ENCODE results near the gene NCOA1.
"Not testable (repeated sequence)": the region's sequence is repeated elsewhere in the genome, so short reads cannot be mapped to it uniquely, and the experiment has no call there.

The NCOA1 gene

GRCh38 chr2:24792874-24793760 is 302.1 kb downstream of the NCOA1 start, which contains the start of the genes CENPO and PTRHD1:
TSS of gene CENPO (plus strand) at chr2:24793425. CDS start at chr2:24793920, 495 bp downstream.
TSS of gene PTRHD1 (minus strand) at chr2:24793391. CDS start at chr2:24793377, 14 bp downstream.
- peak; percentile 97 for DNase-seq (ENCODE audit: low spot score)

GRCh38 chr2:24793761-24794435 is 302.8 kb downstream of the NCOA1 start:
- DNase-seq (ENCODE audit: low spot score) = no peak

DNA sequence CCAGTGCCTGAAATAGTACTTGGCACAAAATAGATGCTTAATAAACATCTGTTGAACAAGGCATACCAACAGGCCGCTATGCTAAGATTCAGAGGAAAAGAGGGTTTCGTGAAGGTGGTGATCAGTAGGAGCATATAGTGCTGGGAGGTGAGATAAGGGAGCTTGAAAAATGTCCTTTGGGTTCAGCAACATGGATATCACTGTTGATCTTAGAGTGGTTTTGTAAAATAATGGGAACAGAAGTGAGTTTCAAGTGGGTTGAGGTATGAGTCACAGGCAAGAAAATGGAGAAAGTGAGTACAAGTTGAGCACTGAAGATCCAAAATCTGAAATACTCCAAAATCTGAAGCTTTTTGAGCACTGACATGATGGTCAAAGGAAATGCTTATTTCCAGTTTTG is 306.6 kb downstream of the NCOA1 start:
- no peak for DNase-seq (ENCODE audit: low spot score)

DNA sequence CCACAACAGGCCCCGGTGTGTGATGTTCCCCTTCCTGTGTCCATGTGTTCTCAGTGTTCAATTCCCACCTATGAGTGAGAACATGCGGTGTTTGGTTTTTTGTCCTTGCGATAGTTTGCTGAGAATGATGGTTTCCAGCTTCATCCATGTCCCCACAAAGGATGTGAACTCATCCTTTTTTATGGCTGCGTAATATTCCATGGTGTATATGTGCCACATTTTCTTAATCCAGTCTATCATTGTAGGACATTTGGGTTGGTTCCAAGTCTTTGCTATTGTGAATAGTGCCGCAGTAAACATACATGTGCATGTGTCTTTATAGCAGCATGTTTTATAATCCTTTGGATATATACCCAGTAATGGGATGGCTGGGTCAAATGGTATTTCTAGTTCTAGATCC is 309.4 kb downstream of the NCOA1 start:
- DNase-seq (ENCODE audit: low spot score) = not testable (repeated sequence)

- peak; percentile 57 for DNase-seq (ENCODE audit: low spot score)
Observed at GRCh38 chr2:24805811-24806660, 315.0 kb downstream of the NCOA1 start.

DNA sequence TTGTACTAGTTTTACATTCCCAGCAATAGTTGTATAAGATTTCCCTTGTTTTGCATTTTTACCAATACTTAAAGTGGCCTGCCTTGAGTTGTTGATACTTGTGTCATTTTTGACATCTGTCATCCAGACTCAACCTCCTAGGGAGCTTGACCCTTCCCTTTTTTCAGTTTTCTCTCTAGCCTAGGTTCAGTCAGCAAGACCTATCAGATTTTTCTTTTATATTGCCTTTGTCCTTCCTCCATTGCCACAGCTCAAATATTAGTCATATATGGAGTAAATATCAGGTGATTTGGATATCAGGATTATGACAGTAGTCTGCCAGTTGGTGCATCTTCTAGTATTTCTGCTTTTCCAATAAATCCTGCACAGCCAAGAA is 315.6 kb downstream of the NCOA1 start:
- DNase-seq (ENCODE audit: low spot score) = no peak

- no peak for DNase-seq (ENCODE audit: low spot score)
Observed at GRCh38 chr2:24809316-24810007, 318.4 kb downstream of the NCOA1 start.

- no peak for DNase-seq (ENCODE audit: low spot score)
Observed at GRCh38 chr2:24813691-24814137, 322.7 kb downstream of the NCOA1 start.

DNA sequence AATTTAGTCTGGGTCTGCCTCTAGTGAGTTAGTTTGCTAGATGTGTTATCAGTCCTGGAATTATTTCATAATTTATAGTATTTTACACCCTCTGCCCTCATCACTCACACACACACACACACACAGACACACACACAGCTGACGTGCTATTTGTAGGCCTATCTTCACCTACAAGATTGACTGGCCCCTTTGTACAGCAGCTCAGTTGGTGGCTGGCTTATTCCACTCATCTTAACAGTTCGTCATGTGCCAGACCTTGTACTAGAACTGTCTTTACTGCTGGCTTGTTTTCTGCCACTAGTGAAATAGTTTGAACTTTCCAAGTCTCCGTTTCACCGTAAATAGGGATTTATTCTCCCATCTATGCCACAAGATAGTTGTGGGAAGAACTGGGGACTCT is 323.5 kb downstream of the NCOA1 start:
- DNase-seq (ENCODE audit: low spot score) = no peak

- DNase-seq (ENCODE audit: low spot score) = no peak
Observed at GRCh38 chr2:24815171-24815570, 324.1 kb downstream of the NCOA1 start.

GRCh38 chr2:24816404-24816803 is 325.4 kb downstream of the NCOA1 start:
- no peak for DNase-seq (ENCODE audit: low spot score)

- no peak for DNase-seq (ENCODE audit: low spot score)
Observed at GRCh38 chr2:24816884-24817283, 325.8 kb downstream of the NCOA1 start.

DNA sequence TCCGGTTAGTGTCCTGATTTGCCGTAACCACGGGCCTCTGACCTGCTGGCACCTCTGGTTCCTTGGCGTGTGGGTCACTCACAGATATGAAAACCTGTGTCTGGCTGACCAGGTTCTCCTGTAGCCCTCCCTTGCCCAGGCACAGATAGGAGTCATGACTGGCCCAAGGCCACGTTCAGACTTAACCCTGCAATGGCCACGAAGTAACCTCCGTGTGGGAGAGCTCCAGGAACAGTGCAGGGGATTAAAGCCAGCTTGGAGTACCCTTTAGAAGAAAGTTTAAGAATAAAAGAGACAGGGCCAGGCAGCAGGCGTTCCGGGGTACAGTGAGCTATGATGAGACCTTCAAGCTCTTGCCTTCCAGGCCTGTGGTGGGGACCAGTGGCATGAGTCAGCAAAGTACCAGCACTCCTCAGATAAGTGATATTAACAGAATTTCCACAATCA is 327.7 kb downstream of the NCOA1 start:
- DNase-seq (ENCODE audit: low spot score) = no peak

- no peak for DNase-seq (ENCODE audit: low spot score)
Observed at GRCh38 chr2:24819442-24820174, 328.6 kb downstream of the NCOA1 start.

DNA sequence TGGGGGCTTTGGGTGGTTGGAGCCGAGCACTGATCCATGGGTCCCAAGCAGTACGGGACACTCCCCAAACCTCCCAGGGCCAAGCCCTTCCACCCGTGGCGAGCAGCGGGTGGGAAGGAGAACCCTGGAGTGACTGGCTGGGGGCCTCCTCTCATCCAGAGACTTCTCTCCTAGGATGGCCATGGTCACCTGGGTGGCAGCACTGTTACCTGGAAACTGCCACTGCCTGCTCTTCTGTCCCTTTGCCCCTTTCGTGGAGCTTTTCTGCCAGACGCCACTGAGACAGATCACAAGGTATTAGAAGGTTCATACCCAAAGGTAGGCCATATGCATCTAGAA is 329.1 kb downstream of the NCOA1 start:
- DNase-seq (ENCODE audit: low spot score) = no peak

Data from LoVo (cell line).